Measurements from ENCODE around the gene MSANTD1. TPM values are rescaled to one million over a fixed set of nuclear protein-coding genes. Genes with fewer than 3 reads are reported as not detected.

The MSANTD1 gene
- 0.10 and 0.13 TPM in 2 replicates for total RNA-seq

DNA sequence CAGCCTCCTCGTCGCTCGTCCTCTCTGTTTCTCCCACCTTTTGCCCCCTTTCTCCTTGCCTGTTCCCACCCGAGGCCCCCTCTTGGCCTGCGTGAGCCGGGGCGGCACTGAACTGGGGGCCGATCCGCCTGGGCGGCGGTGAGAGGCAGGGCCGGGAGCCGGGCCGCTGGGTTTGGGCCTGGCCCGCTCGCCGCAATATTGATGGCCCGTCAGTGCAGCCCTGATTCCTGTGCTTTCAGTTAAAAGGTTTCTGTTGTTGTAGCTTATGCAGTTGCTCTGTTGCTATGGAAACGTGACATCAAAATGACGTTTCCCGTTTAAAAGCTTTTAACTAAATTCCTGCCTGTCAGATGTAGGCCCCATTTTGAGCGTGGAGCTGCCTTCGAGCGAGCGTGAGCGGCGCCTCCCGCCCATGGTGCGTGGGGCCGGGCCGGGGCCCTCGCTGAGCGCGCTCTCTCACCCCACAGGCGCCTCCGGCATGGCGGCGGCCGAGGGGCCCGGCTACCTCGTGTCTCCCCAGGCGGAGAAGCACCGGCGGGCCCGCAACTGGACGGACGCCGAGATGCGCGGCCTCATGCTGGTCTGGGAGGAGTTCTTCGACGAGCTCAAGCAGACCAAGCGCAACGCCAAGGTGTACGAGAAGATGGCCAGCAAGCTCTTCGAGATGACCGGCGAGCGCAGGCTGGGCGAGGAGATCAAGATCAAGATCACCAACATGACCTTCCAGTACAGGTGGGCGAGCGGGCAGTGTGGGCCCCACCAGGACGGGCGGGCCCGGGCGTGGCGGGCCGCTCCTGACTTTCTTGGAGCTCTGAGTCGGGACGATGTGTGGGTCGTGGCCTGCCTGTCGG lies at the start of gene MSANTD1:
TSS of gene MSANTD1 (plus strand) at position 349 of the 851 bp plus-strand sequence. CDS start at position 413, 64 bp downstream.

DNA sequence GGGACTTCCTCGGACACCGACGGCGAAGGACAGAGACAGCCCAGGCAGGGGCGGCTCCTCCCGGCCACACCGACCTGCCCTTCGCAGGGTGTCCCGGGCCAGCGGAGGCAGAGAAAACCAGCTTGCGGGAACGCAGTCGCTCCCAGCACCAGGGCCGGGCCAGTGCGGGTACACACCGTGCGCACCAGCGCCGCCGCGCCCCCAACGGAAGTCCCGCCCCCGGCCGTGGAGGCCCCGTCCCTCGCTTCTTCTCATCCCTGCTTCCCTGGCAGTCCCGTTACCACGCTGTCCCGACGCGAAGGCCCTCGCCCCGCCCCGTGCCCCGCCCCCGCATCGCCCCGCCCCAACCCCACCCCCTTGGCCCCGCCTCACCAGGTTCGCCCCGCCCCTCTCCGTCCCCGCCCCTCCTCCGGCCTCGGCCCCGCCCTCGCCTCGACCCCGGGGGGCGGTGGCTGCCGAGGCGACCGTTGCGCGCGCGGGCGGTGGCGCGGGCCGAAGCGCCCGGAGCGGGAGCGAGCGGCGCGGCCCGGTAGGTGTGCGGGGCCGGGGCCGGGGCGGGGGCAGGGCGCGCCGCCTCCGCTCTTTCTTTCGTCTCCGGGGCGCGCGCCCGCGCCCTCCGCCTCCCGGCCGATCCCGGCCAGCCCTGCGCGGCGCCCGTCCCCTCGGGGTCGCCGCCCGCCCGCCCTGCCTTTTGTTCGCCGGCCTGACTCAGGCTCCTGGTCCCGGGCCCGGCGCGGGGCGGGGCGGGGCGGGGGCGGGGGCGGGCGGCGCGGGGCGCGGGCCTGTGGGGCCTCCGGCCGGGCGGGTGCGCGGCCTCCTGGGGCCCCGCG lies 43.8 kb downstream of the MSANTD1 start, which contains the start of gene RGS12:
TSS of gene RGS12 (plus strand) at position 451 of the 830 bp plus-strand sequence. CDS start 23,150 bp downstream, outside the sequence.

Other genes starting within 250 kb of the MSANTD1 start
- gene HTT-AS, start 174.6 kb upstream of the MSANTD1 start, total RNA-seq, result not detected in 2 replicates
- 24.0 and 25.5 TPM in 2 replicates for gene HTT, start 174.5 kb upstream of the MSANTD1 start, total RNA-seq
- 47.4 and 47.6 TPM in 2 replicates for gene RGS12, start 43.9 kb downstream of the MSANTD1 start, total RNA-seq
- gene HGFAC, start 192.8 kb downstream of the MSANTD1 start, total RNA-seq, result not detected in 2 replicates
- not detected in 2 replicates for gene DOK7, start 214.1 kb downstream of the MSANTD1 start, total RNA-seq

Measured in mammary microvascular endothelial cell (primary cell).